Tibial artery (tissue), 4 donors: ENCODE measurements around the gene HDAC4.

Source experiments
- DNase-seq, 2 donors: peaks; one replicate each; pipeline ENCODE4 v3.0.0-alpha.2; 2019
- H3K27ac ChIP-seq, 2 donors: fragments of 200-600 bp; sonication (generic) in 1 of 2; 1 replicate in 1 of 2; 2 replicates in 1 of 2; pipeline ENCODE4 v1.5.1; 2018 to 2019; ENCODE audit warnings: mild to moderate bottlenecking in 1 of 2
- H3K27me3 ChIP-seq, 2 donors: fragments of 200-600 bp; sonication (generic) in 1 of 2; one replicate each; pipeline versions ENCODE4 v1.5.1 to v1.6.0; 2016 to 2019
- H3K36me3 ChIP-seq, 3 donors: fragments of 200-600 bp; sonication (generic) in 2 of 3; one replicate each; pipeline ENCODE4 v1.5.1; 2016 to 2019; ENCODE audit warnings: mild to moderate bottlenecking in 2 of 3
- H3K4me1 ChIP-seq, 4 donors: fragments of 200-600 bp; sonication (generic) in 2 of 4; 1 replicate in 3 of 4; 2 replicates in 1 of 4; pipeline ENCODE4 v1.5.1; 2016 to 2019
- H3K4me3 ChIP-seq, 2 donors: fragments of 200-600 bp; sonication (generic) in 1 of 2; 1 replicate in 1 of 2; 2 replicates in 1 of 2; pipeline ENCODE4 v1.5.1; 2018 to 2019; ENCODE audit warnings: mild to moderate bottlenecking in 2 of 2
- H3K9me3 ChIP-seq, 3 donors: fragments of 200-600 bp; sonication (generic) in 1 of 3; one replicate each; pipeline ENCODE4 v1.5.1; 2016 to 2019
- CTCF ChIP-seq, 2 experiments: fragments of 200-600 bp in 1 of 2; fragments of 450-650 bp in 1 of 2; IDR thresholded peaks; one replicate each; pipeline ENCODE4 v1.5.1; 2017 to 2019; ENCODE audit warnings: antibody characterized with exemption in 2 of 2, mild to moderate bottlenecking in 1 of 2, moderate library complexity in 1 of 2
- intact Hi-C: fragments of 100-400 bp; cut with DNase I; formaldehyde crosslinking; loops from one replicate; pipeline ENCODE4 v1.15.0; 2023; ENCODE audit warnings: low total_unique reads

HDAC4 gene

DNA sequence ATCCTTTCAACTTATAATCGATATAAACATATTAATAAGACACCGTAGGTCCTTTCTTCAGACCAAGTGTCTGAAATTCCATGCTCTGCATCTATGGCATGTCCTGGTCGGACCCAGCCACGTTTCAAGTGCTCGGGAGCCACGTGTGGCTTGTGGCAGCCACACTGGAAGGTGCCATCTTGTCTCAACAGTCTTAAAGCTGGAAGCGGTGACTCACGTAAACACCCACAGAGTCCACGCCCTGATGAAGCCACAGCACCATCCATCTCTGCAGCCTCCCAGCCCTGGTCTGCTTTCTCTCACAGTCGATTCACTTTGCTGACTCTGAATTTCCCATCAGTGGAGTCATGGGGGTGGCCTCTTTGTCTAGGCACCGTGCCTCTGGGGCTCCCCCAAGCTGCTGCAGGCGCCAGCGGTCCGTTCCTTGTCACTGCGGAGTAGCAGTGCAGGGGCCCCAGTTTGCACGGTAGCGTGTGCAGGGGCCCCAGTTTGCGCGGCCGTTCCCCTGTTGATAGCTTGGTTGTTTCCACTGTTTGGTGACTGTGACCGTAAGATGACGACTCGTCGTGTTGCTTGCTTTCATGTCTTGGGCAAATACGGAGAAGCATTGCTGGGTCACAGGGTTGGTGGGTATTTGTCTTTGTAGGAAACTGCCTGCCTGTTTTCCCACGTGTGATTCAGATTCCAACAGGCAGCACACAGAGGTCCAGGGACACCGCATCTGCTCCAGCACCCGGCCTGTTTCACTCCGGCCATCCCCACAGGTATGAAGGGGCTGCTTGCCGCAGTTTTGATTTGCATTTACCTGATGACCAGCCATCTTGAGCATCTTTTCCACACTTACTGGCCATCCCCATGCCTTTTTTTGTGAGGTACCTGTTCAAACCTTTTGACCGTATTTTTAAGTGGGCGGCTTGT, 240.3 kb downstream of the HDAC4 start:
- Histone ChIP-seq H3K27me3 (no peaks in the 10 kb centered on the region), H3K4me3 (no peak overlapping the region), H3K27ac (no peak overlapping the region), H3K9me3 (no peaks in the 10 kb centered on the region), H3K4me1 (peaks cover 0 to 6% (median 0%) of the 10 kb centered on the region in 4 donors), H3K36me3 (peaks cover 29 to 51% (median 40%) of the 10 kb centered on the region in 3 donors)
- TF ChIP-seq CTCF (IDR thresholded peaks at IDR 0.05) = no peak
- intact Hi-C loops = loop anchor here (5.0 kb wide), 1 partner anchor 232 kb away; no protein-coding TSS in a partner anchor
- peak; percentile 14 to 51 for DNase-seq

DNA sequence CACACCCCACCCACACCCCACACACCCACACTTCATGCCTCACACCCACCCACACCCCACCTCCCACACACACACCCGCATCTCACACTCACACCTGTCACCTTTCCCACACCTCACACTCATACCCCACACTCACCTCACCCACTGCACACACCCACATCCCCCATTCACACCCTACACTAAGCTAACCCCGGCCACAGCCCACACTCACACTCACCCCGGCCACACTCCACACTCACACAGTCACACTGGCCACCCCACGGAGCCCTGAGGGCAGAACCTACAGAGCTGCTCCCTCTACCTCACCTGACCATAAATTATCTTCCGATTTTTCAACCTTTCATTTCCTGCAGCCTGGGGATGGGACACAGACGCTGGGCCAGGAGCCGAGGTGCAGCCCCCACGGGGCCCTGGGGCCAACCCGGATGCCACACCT, 241.3 kb downstream of the HDAC4 start:
- peaks cover 29 to 60% (median 50%) of the 10 kb centered on the region in 3 donors for H3K36me3 ChIP-seq
- H3K27ac ChIP-seq = no peak overlapping the region
- peaks cover 0 to 6% (median 0%) of the 10 kb centered on the region in 4 donors for H3K4me1 ChIP-seq
- TF ChIP-seq CTCF (IDR thresholded peaks at IDR 0.05) = no peak
- H3K4me3 ChIP-seq = no peak overlapping the region
- DNase-seq = peak; percentile 18 to 50
- intact Hi-C loops = no loop called here
- H3K27me3 ChIP-seq = no peaks in the 10 kb centered on the region
- H3K9me3 ChIP-seq = no peaks in the 10 kb centered on the region

DNA sequence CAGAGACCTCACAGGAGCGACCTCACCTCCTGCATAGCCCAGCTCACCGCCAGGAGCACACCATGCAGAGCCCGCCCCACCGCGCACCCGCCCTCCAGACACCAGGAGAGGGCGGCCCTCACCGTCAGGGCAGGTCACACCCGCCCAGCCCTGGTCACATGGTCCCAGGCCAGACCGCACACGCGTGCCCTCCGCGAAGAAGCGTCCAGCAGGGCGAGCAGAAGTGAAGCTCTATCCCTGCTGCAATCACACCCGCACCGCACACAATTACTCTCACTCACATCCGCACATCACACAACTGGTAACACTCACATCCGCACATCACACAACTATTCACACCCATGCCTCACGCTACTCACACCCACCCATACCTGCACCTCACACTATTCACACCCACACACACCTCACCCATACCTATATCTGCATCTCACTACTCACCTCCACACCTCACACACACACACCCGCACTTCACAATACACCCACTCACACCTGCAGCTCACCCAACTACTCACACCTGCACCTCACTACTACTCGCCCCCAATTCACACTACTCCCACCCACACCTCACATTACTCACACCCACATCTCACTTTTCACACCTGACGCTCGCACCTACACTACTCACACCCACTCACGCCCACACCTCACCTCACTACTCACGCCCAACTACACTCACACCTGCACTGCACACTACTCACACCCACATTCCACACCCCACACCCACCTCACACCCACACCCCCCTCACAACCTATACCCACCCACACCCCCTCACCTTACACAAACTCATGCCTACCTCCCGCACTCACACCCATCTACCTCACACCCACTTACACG, 242.0 kb downstream of the HDAC4 start:
- peak; percentile 11 to 59 for DNase-seq
- TF ChIP-seq CTCF (IDR thresholded peaks at IDR 0.05) = no peak
- intact Hi-C loops = no loop called here
- H3K9me3 ChIP-seq = no peaks in the 10 kb centered on the region
- H3K27me3 ChIP-seq = no peaks in the 10 kb centered on the region
- peaks cover 0 to 6% (median 0%) of the 10 kb centered on the region in 4 donors for H3K4me1 ChIP-seq
- H3K36me3 ChIP-seq = peaks cover 28 to 65% (median 55%) of the 10 kb centered on the region in 3 donors
- no peak overlapping the region for H3K27ac ChIP-seq
- no peak overlapping the region for H3K4me3 ChIP-seq

DNA sequence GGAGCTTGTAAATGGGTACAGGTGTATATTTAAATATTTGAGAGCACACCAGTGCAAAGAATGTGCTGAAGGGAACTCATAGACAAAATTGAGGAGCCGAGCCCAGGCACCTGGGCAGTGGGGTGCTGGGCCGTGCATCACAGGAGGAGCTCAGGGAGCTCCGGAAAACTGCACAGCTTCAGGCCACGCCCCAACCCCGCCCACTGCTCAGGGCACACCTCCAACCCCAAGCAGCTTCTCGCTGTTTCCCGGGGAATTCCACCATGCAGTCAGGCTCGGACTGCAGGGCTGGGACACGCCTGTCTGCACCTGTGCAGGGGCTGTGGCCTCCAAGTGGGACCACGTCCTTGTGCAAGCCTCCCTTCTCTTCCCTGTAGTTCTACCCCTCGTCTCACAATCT, 243.0 kb downstream of the HDAC4 start:
- Histone ChIP-seq H3K27me3 (no peaks in the 10 kb centered on the region), H3K4me1 (peaks cover 0 to 6% (median 0%) of the 10 kb centered on the region in 4 donors), H3K9me3 (no peaks in the 10 kb centered on the region), H3K4me3 (no peak overlapping the region), H3K36me3 (peaks cover 17 to 64% (median 48%) of the 10 kb centered on the region in 3 donors), H3K27ac (no peak overlapping the region)
- no peak for TF ChIP-seq CTCF (IDR thresholded peaks at IDR 0.05)
- peak; percentile 18 to 56 for DNase-seq
- intact Hi-C loops = no loop called here

GRCh38 chr2:239157269-239157668, 243.6 kb downstream of the HDAC4 start:
- peak; percentile 20 to 57 for DNase-seq
- Histone ChIP-seq H3K27me3 (no peaks in the 10 kb centered on the region), H3K27ac (no peak overlapping the region), H3K9me3 (no peaks in the 10 kb centered on the region), H3K4me3 (no peak overlapping the region), H3K4me1 (peaks cover 0 to 6% (median 0%) of the 10 kb centered on the region in 4 donors), H3K36me3 (peaks cover 12 to 64% (median 43%) of the 10 kb centered on the region in 3 donors)
- intact Hi-C loops = no loop called here
- no peak for TF ChIP-seq CTCF (IDR thresholded peaks at IDR 0.05)
